Adrenal gland (tissue), 12 donors: ENCODE data around the gene STIM2. TPM values are rescaled to one million over a fixed set of nuclear protein-coding genes. Genes with fewer than 3 reads are reported as not detected.
A peak's percentile ranks its signal among the peaks of the same experiment; 100 is the strongest.
"Not testable (repeated sequence)": the region's sequence is repeated elsewhere in the genome, so short reads cannot be mapped to it uniquely, and the experiment has no call there.

Experiments used
- DNase-seq, 7 donors: peaks; one replicate each; pipeline ENCODE4 v3.0.0-alpha.2; 2019 to 2020
- H3K27ac ChIP-seq, 5 donors: fragments of 200-600 bp; sonication (generic) in 4 of 5; 1 replicate in 3 of 5; 2 replicates in 2 of 5; pipeline versions ENCODE4 v1.5.1 to v1.8.0; 2016 to 2020; ENCODE audit warnings: mild to moderate bottlenecking in 1 of 5
- H3K27me3 ChIP-seq: fragments of 200-600 bp; 2 replicates; pipeline ENCODE4 v1.8.0; 2021
- H3K36me3 ChIP-seq, 2 donors: fragments of 200-600 bp; replicated peaks in 1 of 2; 1 replicate in 1 of 2; 2 replicates in 1 of 2; pipeline versions ENCODE4 v1.5.1 to v1.8.0; 2018 to 2022
- H3K4me1 ChIP-seq, 2 donors: fragments of 200-600 bp; replicated peaks in 1 of 2; 1 replicate in 1 of 2; 2 replicates in 1 of 2; pipeline versions ENCODE4 v1.5.1 to v1.8.0; 2018 to 2021
- H3K4me3 ChIP-seq, 4 donors: fragments of 200-600 bp; sonication (generic) in 3 of 4; one replicate each; pipeline ENCODE4 v1.5.1; 2016 to 2018
- H3K9me3 ChIP-seq, 3 donors: fragments of 200-600 bp; sonication (generic) in 1 of 3; replicated peaks in 1 of 3; 1 replicate in 2 of 3; 2 replicates in 1 of 3; pipeline versions ENCODE4 v1.5.1 to v1.8.0; 2016 to 2021
- POLR2A ChIP-seq, 2 donors: fragments of 450-650 bp; IDR thresholded peaks; one replicate each; pipeline ENCODE4 v1.6.1; 2017; ENCODE audit warnings: antibody characterized with exemption in 2 of 2, mild to moderate bottlenecking in 2 of 2, moderate library complexity in 1 of 2
- WGBS, 4 donors: extraction: QIAGEN DNeasy Blood & Tissue Kit in 2 of 4; methylation state at CpG; one replicate each; pipeline versions ENCODE4 v1.1.5 to v1.1.7; 2013 to 2017; 5-methylcytosine and 5-hydroxymethylcytosine counted together
- intact Hi-C, 2 donors: fragments of 100-400 bp; cut with DNase I; formaldehyde crosslinking; loops; one replicate each; pipeline versions ENCODE4 v1.14.1 to v1.15.0; 2022 to 2023
- polyA plus RNA-seq, 3 donors: library from polyadenylated mRNA; stranded (reverse); fragments of 200-250 nt in 2 of 3; fragments of 350-450 nt in 1 of 3; fragmentation: Illumina TruSeq in 1 of 3; extraction: RNeasy Lipid Tissue Mini Kit (QIAGEN cat#74804) in 1 of 3; gene quantifications; one replicate each; pipeline ENCODE4 v1.2.3, GENCODE V29; 2013 to 2014
- total RNA-seq, 9 donors: library from RNA; depleted of rRNA in 4 of 9; stranded (reverse); fragments of >200 nt in 4 of 9; fragments of 120-200 nt in 1 of 9; fragmentation: NEBNext Ultra II Directional in 1 of 9; extraction: Animal tissue kit (Norgen Biotek cat#: 25700) in 1 of 9; gene quantifications; one replicate each; pipeline versions ENCODE4 v1.1.0 to v1.2.4, GENCODE V29; 2013 to 2023
- TF ChIP-seq, protein P1 (sequence below), 6 experiments: fragments of 450-650 bp in 4 of 6; fragments of 200-600 bp in 2 of 6; sonication (generic) in 1 of 6; IDR thresholded peaks; 1 replicate in 5 of 6; 2 replicates in 1 of 6; pipeline versions ENCODE4 v1.5.1 to v1.8.0; 2016 to 2021; ENCODE audit warnings: antibody characterized with exemption in 6 of 6, mild to moderate bottlenecking in 2 of 6, moderate library complexity in 1 of 6
- donor health status: healthy with polysubstance abuse.
- donor health status: Bipolar disorder and iron deficiency.
- donor health status: DM: yes; HTN: yes; CAD: no.
- donor health status: DM: no; HTN: no; CAD: no.
- donor health status: DM: no; HTN: no; CAD: no.
- donor health status: DM: yes; HTN: yes; CAD: no.

STIM2 gene
- total and polyA plus RNA-seq, 12 donors: 7.5 to 30.4 (median 14.9) TPM

DNA sequence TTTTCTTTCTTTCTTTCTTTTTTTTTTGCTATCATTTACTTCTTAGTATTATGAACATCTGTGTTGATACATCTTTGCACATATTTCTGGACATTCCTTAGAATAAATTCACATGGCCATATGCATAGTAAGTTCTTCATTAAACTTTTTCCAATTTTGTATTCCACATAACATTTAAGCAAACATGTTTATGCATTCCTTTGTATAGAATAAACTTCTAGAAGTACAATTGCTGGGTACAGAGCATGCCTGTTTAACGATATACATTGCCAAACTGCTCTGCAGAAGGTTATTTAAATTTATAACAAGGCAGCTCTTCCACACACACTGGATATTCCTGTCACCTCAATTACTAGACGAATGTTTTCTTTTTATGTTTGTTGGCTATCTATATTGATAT, 36.0 kb upstream of the STIM2 start:
- Histone ChIP-seq H3K4me3 (no peak overlapping the region), H3K9me3 (no peaks in the 10 kb centered on the region), H3K27me3 (no peaks in the 10 kb centered on the region), H3K27ac (no peak overlapping the region), H3K4me1 (no peaks in the 10 kb centered on the region), H3K36me3 (no peaks in the 10 kb centered on the region)
- intact Hi-C loops: no loop called here
- TF ChIP-seq POLR2A (IDR thresholded peaks at IDR 0.05): no peak
- TF ChIP-seq, protein P1, sequence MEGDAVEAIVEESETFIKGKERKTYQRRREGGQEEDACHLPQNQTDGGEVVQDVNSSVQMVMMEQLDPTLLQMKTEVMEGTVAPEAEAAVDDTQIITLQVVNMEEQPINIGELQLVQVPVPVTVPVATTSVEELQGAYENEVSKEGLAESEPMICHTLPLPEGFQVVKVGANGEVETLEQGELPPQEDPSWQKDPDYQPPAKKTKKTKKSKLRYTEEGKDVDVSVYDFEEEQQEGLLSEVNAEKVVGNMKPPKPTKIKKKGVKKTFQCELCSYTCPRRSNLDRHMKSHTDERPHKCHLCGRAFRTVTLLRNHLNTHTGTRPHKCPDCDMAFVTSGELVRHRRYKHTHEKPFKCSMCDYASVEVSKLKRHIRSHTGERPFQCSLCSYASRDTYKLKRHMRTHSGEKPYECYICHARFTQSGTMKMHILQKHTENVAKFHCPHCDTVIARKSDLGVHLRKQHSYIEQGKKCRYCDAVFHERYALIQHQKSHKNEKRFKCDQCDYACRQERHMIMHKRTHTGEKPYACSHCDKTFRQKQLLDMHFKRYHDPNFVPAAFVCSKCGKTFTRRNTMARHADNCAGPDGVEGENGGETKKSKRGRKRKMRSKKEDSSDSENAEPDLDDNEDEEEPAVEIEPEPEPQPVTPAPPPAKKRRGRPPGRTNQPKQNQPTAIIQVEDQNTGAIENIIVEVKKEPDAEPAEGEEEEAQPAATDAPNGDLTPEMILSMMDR (IDR thresholded peaks at IDR 0.05): no peak
- no peak for DNase-seq
- 82 to 95% (median 88%) methylated on average over 2 of the region's 2 CpGs for WGBS, 4 donors

- Histone ChIP-seq H3K27me3 (no peaks in the 10 kb centered on the region), H3K9me3 (no peaks in the 10 kb centered on the region), H3K4me1 (no peaks in the 10 kb centered on the region), H3K4me3 (no peak overlapping the region), H3K27ac (peak overlapping the region in 1 of 5 donors; percentile 15), H3K36me3 (no peaks in the 10 kb centered on the region)
- 52 to 66% (median 62%) methylated on average over 9 of the region's 9 CpGs for WGBS, 4 donors
- TF ChIP-seq POLR2A (IDR thresholded peaks at IDR 0.05): no peak
- TF ChIP-seq, protein P1 (IDR thresholded peaks at IDR 0.05): no peak
- DNase-seq: peak in 3 of 7 donors; percentile 11 to 57 (median 23)
- intact Hi-C loops: no loop called here
Observed at GRCh38 chr4:26826721-26827120, 33.9 kb upstream of the STIM2 start.

GRCh38 chr4:26827336-26827735, 33.3 kb upstream of the STIM2 start:
- H3K27me3 ChIP-seq, H3K4me3 ChIP-seq, H3K4me1 ChIP-seq, H3K36me3 ChIP-seq, DNase-seq, intact Hi-C loops, H3K9me3 ChIP-seq, H3K27ac ChIP-seq: not testable (repeated sequence)
- WGBS, 4 donors: 84 to 90% (median 88%) methylated on average over 6 of the region's 6 CpGs

- H3K36me3 ChIP-seq: no peaks in the 10 kb centered on the region
Observed at GRCh38 chr4:26827798-26828197, 32.8 kb upstream of the STIM2 start.

DNA sequence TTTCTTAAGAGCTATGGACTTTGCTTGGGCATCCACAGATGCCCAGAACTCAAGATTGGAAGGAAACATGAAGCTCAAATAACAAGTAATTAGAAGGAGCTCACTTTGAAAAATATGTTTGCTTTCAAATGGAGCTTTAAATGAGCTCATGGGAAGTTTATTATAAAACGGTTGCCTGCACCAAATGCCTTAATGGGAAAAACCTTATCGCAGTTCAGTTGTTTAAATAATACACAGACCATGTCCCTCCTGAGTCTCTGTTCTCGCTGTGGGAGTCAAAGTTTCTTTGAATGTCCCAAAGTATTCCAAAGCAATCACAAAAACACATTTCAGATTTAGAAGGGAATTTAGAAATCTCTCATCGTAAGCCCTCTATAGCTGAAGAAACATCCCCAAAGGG, 31.6 kb upstream of the STIM2 start:
- no peaks in the 10 kb centered on the region for H3K9me3 ChIP-seq
- 83 to 95% (median 92%) methylated on average over 4 of the region's 4 CpGs for WGBS, 4 donors
- no peak for DNase-seq
- TF ChIP-seq, protein P1 (IDR thresholded peaks at IDR 0.05): no peak
- TF ChIP-seq POLR2A (IDR thresholded peaks at IDR 0.05): no peak
- H3K27me3 ChIP-seq: no peaks in the 10 kb centered on the region
- no peaks in the 10 kb centered on the region for H3K36me3 ChIP-seq
- H3K27ac ChIP-seq: no peak overlapping the region
- H3K4me3 ChIP-seq: no peak overlapping the region
- H3K4me1 ChIP-seq: no peaks in the 10 kb centered on the region
- intact Hi-C loops: no loop called here

More at GRCh38 chr4:26827798-26828197, 32.8 kb upstream of the STIM2 start:
- H3K9me3 ChIP-seq: no peaks in the 10 kb centered on the region
- WGBS, 4 donors: 74 to 94% (median 85%) methylated on average over 6 of the region's 6 CpGs
- no peak for DNase-seq
- H3K4me3 ChIP-seq: no peak overlapping the region
- intact Hi-C loops: no loop called here
- H3K4me1 ChIP-seq: no peaks in the 10 kb centered on the region
- no peaks in the 10 kb centered on the region for H3K27me3 ChIP-seq
- TF ChIP-seq, protein P1 (IDR thresholded peaks at IDR 0.05): no peak
- TF ChIP-seq POLR2A (IDR thresholded peaks at IDR 0.05): no peak
- no peak overlapping the region for H3K27ac ChIP-seq
